ENCODE data around the gene PPT1. TPM values are rescaled to one million over a fixed set of nuclear protein-coding genes. Genes with fewer than 3 reads are reported as not detected.

PPT1 gene
- total and polyA plus RNA-seq, 2 of the 8 experiments (the other 6 are each of a cell fraction or from before 2014, with no cell fraction given) = 77.1 to 150 TPM

DNA sequence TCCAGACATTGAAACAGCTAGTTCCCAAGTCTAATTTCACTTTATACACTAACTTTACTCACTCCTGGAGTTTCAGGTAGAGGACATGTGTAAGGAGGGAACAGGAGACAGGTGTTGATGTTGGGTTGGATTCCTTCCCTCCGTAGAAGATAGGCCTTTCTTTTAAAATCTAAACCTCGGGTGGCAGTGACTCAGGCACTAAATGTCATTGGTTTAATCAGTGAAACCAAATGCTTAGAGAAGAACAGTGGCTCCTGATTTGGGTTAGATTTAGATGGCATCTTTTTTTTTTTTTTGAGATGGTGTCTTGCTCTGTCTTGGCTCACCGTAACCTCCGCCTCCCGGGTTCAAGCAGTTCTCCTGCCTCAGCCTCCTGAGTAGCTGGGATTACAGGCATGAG lies 49.3 kb downstream of the PPT1 start (continued):
- TF ChIP-seq, protein P1, sequence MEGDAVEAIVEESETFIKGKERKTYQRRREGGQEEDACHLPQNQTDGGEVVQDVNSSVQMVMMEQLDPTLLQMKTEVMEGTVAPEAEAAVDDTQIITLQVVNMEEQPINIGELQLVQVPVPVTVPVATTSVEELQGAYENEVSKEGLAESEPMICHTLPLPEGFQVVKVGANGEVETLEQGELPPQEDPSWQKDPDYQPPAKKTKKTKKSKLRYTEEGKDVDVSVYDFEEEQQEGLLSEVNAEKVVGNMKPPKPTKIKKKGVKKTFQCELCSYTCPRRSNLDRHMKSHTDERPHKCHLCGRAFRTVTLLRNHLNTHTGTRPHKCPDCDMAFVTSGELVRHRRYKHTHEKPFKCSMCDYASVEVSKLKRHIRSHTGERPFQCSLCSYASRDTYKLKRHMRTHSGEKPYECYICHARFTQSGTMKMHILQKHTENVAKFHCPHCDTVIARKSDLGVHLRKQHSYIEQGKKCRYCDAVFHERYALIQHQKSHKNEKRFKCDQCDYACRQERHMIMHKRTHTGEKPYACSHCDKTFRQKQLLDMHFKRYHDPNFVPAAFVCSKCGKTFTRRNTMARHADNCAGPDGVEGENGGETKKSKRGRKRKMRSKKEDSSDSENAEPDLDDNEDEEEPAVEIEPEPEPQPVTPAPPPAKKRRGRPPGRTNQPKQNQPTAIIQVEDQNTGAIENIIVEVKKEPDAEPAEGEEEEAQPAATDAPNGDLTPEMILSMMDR (IDR thresholded peaks at IDR 0.05; ENCODE audit: control extremely low read depth in 1 of 3, insufficient read depth in 1 of 3, low read depth in 1 of 3, low read length in 3 of 3) = no peak
- TF ChIP-seq SP4 (IDR thresholded peaks at IDR 0.05; ENCODE audit: low read length) = no peak
- no peak for TF ChIP-seq JUN (IDR thresholded peaks at IDR 0.05; ENCODE audit: low read depth, low read length)
- TF ChIP-seq ASH2L (IDR thresholded peaks at IDR 0.05; ENCODE audit: low read length) = no peak

All from H1 (cell line).